Measurements from ENCODE around the gene KRT2.

The KRT2 gene

DNA sequence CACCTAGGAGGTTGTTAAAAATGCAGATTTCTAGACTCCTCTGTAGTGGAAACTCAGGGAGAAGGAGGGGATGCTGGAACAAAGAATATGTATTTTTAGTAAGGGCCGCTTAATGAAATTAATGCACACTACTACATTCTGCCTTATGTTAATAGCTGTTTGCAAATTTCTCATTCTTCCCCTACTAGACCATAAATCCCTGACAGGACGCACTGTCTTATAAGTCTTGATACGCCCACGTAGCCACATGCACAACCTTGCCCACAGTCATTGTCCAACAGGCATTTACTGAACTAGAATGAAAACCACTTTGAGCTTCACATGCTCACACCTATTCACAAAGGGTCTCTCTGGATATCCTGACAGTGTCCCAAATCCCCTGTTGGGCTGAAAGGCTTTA lies 10.5 kb downstream of the KRT2 start:
- no peak for TF ChIP-seq IKZF3 (tag by site-specific recombination; IDR thresholded peaks at IDR 0.05)
- no peak for TF ChIP-seq SETDB1 (IDR thresholded peaks at IDR 0.05; ENCODE audit: insufficient read length, low read length)
- no peaks in the 10 kb centered on the region for H3K36me3 ChIP-seq (ENCODE audit: control insufficient read depth in 2 of 2, insufficient read depth in 1 of 2, low read length in 2 of 2)
- H3K4me1 ChIP-seq (ENCODE audit: control insufficient read depth, insufficient read depth, low read length): no peaks in the 10 kb centered on the region
- H3K9me3 ChIP-seq (ENCODE audit: control insufficient read depth, insufficient read depth, low read depth, low read length): no peaks in the 10 kb centered on the region
- H3K27ac ChIP-seq (ENCODE audit: extremely low read depth, low read depth, low read length): no peak overlapping the region
- POLR2A ChIA-PET: no interaction called here
- no peak overlapping the region for H3K4me3 ChIP-seq (ENCODE audit: low read depth, low read length)
- CTCF ChIA-PET: interaction anchor here (0.6 to 0.8 kb wide), 2 partner anchors 229 to 572 kb away, joined by 3 read pairs; no protein-coding TSS in a partner anchor

DNA sequence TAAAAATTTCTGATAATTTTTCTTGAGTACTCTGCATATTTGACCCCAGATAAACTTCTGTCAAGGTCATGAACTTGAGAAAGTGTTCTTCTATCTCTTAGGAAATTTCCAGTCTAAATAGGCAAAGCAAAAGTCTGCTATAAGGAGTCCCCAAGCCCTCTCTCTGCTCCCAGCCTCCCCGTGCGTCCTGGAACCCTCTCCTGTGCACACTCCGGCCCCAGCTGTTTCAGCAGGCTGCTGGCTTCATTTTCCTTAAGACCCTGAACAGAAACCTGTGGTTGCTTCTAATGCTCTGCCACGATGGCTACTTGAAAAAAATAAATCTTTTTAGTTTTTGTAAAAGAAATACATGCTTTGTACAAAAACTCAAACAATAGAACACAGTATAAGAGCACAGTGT lies 14.7 kb downstream of the KRT2 start:
- no peaks in the 10 kb centered on the region for H3K9me3 ChIP-seq (ENCODE audit: control insufficient read depth, insufficient read depth, low read depth, low read length)
- H3K27ac ChIP-seq (ENCODE audit: extremely low read depth, low read depth, low read length): no peak overlapping the region
- POLR2A ChIA-PET: no interaction called here
- H3K36me3 ChIP-seq (ENCODE audit: control insufficient read depth in 2 of 2, insufficient read depth in 1 of 2, low read length in 2 of 2): no peaks in the 10 kb centered on the region
- no peaks in the 10 kb centered on the region; the same call in 1 of the 2 replicates for H3K4me1 ChIP-seq (ENCODE audit: control insufficient read depth, insufficient read depth, low read length)
- H3K4me3 ChIP-seq (ENCODE audit: low read depth, low read length): no peak overlapping the region
- CTCF ChIA-PET: interaction anchor here (0.6 kb wide), 1 partner anchor 222 kb away, joined by 3 read pairs; no protein-coding TSS in a partner anchor
- no peak for TF ChIP-seq YY2 (tag by site-specific recombination; IDR thresholded peaks at IDR 0.05)
- TF ChIP-seq ZNF610 (tag by site-specific recombination; IDR thresholded peaks at IDR 0.05; ENCODE audit: borderline replicate concordance): no peak
- TF ChIP-seq, protein P1, sequence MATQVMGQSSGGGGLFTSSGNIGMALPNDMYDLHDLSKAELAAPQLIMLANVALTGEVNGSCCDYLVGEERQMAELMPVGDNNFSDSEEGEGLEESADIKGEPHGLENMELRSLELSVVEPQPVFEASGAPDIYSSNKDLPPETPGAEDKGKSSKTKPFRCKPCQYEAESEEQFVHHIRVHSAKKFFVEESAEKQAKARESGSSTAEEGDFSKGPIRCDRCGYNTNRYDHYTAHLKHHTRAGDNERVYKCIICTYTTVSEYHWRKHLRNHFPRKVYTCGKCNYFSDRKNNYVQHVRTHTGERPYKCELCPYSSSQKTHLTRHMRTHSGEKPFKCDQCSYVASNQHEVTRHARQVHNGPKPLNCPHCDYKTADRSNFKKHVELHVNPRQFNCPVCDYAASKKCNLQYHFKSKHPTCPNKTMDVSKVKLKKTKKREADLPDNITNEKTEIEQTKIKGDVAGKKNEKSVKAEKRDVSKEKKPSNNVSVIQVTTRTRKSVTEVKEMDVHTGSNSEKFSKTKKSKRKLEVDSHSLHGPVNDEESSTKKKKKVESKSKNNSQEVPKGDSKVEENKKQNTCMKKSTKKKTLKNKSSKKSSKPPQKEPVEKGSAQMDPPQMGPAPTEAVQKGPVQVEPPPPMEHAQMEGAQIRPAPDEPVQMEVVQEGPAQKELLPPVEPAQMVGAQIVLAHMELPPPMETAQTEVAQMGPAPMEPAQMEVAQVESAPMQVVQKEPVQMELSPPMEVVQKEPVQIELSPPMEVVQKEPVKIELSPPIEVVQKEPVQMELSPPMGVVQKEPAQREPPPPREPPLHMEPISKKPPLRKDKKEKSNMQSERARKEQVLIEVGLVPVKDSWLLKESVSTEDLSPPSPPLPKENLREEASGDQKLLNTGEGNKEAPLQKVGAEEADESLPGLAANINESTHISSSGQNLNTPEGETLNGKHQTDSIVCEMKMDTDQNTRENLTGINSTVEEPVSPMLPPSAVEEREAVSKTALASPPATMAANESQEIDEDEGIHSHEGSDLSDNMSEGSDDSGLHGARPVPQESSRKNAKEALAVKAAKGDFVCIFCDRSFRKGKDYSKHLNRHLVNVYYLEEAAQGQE (tag by site-specific recombination; IDR thresholded peaks at IDR 0.05): no peak
- TF ChIP-seq ZFP69B (tag by site-specific recombination; IDR thresholded peaks at IDR 0.05): no peak
- TF ChIP-seq ZNF664 (tag by site-specific recombination; IDR thresholded peaks at IDR 0.05): no peak
- no peak for TF ChIP-seq ZBTB7A (tag by site-specific recombination; IDR thresholded peaks at IDR 0.05; ENCODE audit: low read depth)
- TF ChIP-seq ZNF132 (tag by site-specific recombination; IDR thresholded peaks at IDR 0.05; ENCODE audit: borderline replicate concordance): no peak
- TF ChIP-seq GLI2 (tag by site-specific recombination; IDR thresholded peaks at IDR 0.05; ENCODE audit: borderline replicate concordance, low read depth): no peak
- TF ChIP-seq, protein P2, sequence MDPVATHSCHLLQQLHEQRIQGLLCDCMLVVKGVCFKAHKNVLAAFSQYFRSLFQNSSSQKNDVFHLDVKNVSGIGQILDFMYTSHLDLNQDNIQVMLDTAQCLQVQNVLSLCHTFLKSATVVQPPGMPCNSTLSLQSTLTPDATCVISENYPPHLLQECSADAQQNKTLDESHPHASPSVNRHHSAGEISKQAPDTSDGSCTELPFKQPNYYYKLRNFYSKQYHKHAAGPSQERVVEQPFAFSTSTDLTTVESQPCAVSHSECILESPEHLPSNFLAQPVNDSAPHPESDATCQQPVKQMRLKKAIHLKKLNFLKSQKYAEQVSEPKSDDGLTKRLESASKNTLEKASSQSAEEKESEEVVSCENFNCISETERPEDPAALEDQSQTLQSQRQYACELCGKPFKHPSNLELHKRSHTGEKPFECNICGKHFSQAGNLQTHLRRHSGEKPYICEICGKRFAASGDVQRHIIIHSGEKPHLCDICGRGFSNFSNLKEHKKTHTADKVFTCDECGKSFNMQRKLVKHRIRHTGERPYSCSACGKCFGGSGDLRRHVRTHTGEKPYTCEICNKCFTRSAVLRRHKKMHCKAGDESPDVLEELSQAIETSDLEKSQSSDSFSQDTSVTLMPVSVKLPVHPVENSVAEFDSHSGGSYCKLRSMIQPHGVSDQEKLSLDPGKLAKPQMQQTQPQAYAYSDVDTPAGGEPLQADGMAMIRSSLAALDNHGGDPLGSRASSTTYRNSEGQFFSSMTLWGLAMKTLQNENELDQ (tag by site-specific recombination; IDR thresholded peaks at IDR 0.05; ENCODE audit: low read depth): no peak
- no peak for TF ChIP-seq ZNF473 (tag by site-specific recombination; IDR thresholded peaks at IDR 0.05)
- TF ChIP-seq ZNF10 (tag by site-specific recombination; IDR thresholded peaks at IDR 0.05): no peak
- TF ChIP-seq ZNF626 (tag by site-specific recombination; IDR thresholded peaks at IDR 0.05): no peak
- no peak for TF ChIP-seq ZNF114 (tag by site-specific recombination; IDR thresholded peaks at IDR 0.05)
- no peak for TF ChIP-seq GLIS2 (tag by site-specific recombination; IDR thresholded peaks at IDR 0.05)
- no peak for TF ChIP-seq ZNF394 (tag by site-specific recombination; IDR thresholded peaks at IDR 0.05; ENCODE audit: borderline replicate concordance)
- no peak for TF ChIP-seq ZNF24 (tag by site-specific recombination; IDR thresholded peaks at IDR 0.05)
- TF ChIP-seq, protein P3, sequence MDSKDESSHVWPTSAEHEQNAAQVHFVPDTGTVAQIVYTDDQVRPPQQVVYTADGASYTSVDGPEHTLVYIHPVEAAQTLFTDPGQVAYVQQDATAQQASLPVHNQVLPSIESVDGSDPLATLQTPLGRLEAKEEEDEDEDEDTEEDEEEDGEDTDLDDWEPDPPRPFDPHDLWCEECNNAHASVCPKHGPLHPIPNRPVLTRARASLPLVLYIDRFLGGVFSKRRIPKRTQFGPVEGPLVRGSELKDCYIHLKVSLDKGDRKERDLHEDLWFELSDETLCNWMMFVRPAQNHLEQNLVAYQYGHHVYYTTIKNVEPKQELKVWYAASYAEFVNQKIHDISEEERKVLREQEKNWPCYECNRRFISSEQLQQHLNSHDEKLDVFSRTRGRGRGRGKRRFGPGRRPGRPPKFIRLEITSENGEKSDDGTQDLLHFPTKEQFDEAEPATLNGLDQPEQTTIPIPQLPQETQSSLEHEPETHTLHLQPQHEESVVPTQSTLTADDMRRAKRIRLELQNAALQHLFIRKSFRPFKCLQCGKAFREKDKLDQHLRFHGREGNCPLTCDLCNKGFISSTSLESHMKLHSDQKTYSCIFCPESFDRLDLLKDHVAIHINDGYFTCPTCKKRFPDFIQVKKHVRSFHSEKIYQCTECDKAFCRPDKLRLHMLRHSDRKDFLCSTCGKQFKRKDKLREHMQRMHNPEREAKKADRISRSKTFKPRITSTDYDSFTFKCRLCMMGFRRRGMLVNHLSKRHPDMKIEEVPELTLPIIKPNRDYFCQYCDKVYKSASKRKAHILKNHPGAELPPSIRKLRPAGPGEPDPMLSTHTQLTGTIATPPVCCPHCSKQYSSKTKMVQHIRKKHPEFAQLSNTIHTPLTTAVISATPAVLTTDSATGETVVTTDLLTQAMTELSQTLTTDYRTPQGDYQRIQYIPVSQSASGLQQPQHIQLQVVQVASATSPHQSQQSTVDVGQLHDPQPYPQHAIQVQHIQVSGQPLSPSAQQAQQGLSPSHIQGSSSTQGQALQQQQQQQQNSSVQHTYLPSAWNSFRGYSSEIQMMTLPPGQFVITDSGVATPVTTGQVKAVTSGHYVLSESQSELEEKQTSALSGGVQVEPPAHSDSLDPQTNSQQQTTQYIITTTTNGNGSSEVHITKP (tag by site-specific recombination; IDR thresholded peaks at IDR 0.05): no peak
- TF ChIP-seq, protein P4, sequence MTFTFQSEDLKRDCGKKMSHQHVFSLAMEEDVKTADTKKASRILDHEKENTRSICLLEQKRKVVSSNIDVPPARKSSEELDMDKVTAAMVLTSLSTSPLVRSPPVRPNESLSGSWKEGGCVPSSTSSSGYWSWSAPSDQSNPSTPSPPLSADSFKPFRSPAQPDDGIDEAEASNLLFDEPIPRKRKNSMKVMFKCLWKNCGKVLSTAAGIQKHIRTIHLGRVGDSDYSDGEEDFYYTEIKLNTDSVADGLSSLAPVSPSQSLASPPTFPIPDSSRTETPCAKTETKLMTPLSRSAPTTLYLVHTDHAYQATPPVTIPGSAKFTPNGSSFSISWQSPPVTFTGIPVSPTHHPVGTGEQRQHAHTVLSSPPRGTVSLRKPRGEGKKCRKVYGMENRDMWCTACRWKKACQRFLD (tag by site-specific recombination; IDR thresholded peaks at IDR 0.05): no peak
